Measurements from ENCODE around the gene PPIL4. TPM values are rescaled to one million over a fixed set of nuclear protein-coding genes. Genes with fewer than 3 reads are reported as not detected.

Gene PPIL4, protein sequence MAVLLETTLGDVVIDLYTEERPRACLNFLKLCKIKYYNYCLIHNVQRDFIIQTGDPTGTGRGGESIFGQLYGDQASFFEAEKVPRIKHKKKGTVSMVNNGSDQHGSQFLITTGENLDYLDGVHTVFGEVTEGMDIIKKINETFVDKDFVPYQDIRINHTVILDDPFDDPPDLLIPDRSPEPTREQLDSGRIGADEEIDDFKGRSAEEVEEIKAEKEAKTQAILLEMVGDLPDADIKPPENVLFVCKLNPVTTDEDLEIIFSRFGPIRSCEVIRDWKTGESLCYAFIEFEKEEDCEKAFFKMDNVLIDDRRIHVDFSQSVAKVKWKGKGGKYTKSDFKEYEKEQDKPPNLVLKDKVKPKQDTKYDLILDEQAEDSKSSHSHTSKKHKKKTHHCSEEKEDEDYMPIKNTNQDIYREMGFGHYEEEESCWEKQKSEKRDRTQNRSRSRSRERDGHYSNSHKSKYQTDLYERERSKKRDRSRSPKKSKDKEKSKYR
- 18.3 and 18.6 TPM in 2 replicates for total RNA-seq

DNA sequence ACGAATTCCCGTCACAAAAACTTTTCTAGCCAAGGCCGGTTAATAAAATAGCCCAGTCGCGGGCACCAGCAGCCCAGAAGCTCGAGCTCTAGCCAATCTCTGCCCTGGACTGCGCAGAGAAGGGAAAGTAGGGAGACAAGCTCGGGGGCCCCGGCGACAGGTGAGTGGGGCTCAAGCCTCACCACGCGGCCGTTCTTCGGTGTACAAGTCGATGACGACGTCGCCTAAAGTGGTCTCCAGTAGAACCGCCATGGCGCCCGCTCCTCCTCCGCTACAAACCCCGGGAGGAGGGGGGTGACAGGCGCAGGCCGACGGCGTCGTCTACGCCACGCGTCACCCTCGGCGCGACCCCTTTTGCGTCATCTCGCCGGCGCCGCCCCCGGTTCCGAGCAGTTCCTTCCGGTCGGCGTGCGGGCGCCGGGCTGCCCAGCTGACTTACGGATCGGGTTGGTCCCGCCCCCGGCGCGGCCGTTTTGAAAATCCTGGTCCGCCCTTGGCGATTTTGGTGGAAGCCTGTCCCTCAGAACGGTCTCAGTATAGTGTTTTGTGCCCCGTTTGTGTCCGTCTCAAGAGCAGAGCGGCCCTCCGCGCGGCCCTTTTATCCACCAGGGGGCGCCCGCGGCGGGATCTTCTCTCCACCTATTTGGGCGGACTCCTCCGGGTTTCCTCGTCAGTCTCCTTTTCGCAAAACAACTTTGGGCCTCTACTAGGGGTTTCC, at the start of gene PPIL4:
PPIL4 (minus strand) TSS at position 290 of the 718 bp plus-strand sequence; CDS start at position 252, 38 bp downstream.
- intact Hi-C loops (cut with micrococcal nuclease): loop anchor here (1.0 to 10.0 kb wide), 9 partner anchors 20 to 1849 kb away; partner anchors contain the start of genes GINM1, KATNA1, LATS1 and LRP11

DNA sequence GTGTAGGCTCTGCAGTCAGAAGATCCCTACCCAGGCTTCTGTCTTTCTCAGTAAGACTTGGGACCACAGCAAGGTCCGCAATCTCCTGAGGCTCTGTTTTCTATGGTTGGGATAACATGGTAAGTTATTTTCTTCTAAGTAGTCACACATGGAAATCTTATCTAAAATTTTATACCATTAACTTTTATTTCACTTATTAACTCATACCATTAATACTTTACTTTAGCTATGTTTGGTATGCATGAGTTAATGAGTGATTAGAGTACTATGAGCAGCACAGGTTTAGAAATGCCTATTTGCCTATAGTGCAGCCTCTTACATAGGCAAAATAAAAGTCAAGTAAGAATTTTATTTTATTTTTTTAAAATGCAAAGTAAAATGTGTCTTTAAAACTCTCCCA, 47.6 kb upstream of the PPIL4 start:
- intact Hi-C loops (cut with micrococcal nuclease): no loop called here

DNA sequence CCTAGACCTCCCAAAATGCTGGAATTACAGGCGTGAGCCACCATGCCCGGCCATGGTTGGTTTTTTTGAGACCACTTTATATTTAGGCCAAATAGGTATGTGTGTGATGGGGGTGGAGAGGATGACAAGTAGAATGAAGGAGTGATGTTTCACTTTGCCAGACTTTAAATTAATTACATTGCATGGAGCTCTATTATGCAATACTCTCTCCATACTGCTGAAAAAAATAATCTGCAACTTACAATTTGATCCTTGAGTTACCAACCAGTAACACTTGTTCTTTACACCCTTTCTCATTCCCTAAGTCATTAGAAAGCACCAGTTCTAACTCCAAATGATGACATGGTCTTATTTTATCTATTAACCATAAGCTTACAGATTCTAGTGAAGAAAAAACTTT, 47.1 kb upstream of the PPIL4 start:
- intact Hi-C loops (cut with micrococcal nuclease): no loop called here

DNA sequence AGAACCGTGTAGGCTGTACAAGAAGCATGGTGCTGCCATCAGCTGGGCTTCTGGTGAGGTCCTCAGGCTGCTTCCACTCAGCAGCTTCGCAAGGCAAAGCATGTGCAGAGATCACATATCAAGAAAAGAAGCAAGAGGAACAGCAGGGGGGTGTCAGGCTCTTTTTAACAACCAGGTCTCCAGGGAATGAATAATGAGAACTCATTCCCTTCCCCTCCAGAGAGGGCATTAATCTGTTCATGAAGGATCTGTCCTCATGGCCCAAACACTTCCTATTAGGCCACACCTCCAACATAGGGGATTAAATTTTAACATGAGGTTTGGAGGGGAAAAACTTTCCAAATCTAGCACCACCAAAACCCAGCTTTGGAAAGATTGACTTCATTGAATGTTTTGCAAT, 40.3 kb upstream of the PPIL4 start:
- intact Hi-C loops (cut with micrococcal nuclease): no loop called here

DNA sequence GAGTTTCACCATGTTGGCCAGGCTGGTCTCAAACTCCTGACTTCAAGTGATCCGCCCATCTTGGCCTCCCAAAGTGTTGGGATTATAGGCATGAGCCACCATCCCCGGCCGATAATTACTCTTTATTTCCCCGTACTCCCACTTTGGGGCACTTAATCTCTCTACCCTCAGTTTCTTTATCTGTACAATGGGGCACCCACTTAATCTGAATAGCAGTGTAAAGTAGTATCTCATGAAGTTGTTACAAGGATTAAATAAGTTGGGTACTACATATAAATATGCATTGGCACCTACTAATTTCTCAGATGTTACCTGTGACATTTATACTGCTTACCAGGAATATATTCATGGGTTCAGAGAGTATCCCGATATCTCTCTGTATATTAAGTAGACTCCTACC, 35.5 kb upstream of the PPIL4 start:
- intact Hi-C loops (cut with micrococcal nuclease): loop anchor here (5.0 kb wide), 1 partner anchor 41 kb away; no protein-coding TSS in a partner anchor

DNA sequence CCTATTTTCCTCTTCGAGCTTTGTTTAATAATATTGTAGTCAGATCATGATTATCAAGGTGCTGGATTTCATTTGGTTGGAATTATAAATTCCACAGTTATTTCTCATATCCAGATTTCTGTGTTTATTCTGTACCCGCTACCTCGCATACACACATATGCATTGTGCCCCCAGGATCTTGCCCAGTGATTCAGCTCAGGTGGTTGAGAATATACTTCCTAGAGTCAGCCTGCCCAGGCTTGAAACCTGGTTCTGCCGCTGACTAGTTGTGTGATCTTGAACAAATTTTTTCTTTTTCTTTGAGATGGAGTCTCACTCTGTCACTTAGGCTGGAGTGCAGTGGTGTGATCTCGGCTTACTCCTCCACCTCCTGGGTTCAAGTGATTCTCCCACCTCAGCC, 35.0 kb upstream of the PPIL4 start:
- intact Hi-C loops (cut with micrococcal nuclease): loop anchor here (5.0 kb wide), 1 partner anchor 41 kb away; no protein-coding TSS in a partner anchor

DNA sequence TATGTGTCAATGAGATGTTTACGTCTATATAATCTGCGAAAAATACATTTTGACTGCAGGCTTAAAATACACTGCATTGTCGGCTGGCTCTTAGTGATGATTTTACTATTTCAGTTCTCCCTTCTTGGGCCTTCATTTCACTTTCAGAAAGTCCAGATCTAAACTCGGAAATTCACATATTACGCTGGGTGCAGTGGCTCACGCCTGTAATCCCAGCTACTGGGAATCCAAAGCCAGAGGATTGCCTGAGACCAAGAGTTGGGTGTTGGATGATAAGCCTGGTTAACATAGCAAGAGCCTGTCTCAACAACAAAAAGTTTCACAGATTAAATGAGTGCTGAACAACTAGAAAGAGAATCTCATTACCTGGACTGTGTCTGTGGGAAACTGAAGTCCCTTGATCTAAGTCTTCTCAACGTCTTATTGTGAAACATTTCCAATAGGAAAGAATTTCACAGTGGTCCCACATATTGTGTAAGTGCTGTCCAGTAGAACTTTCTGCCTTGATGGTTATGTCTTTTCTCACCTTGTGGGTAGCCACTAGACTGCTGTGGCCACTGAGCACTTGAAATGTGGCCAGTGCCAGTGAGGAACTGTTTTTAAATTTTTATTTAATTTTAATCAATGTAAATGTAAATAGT, 22.2 kb upstream of the PPIL4 start:
- intact Hi-C loops (cut with micrococcal nuclease): loop anchor here (5.0 kb wide), 1 partner anchor 439 kb away; no protein-coding TSS in a partner anchor

DNA sequence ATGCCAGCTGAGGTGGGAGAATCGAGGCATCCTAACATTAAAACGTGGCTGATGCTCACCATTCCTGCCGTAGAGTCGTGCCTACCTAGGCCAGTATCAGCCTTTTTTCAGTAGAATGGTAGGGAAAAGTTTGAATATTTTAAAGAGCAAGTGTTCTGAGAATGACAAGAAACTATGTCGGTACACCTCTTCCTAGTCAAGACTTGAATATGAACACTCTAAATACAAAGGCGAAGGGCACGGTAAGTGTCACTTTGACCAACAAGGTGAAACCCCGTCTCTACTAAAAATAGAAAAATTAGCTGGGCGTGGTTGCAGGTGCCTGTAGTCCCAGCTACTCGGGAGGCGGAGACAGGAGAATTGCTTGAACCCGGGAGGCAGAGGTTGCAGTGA, 21.3 kb upstream of the PPIL4 start:
- intact Hi-C loops (cut with micrococcal nuclease): loop anchor here (5.0 kb wide), 1 partner anchor 440 kb away; no protein-coding TSS in a partner anchor

DNA sequence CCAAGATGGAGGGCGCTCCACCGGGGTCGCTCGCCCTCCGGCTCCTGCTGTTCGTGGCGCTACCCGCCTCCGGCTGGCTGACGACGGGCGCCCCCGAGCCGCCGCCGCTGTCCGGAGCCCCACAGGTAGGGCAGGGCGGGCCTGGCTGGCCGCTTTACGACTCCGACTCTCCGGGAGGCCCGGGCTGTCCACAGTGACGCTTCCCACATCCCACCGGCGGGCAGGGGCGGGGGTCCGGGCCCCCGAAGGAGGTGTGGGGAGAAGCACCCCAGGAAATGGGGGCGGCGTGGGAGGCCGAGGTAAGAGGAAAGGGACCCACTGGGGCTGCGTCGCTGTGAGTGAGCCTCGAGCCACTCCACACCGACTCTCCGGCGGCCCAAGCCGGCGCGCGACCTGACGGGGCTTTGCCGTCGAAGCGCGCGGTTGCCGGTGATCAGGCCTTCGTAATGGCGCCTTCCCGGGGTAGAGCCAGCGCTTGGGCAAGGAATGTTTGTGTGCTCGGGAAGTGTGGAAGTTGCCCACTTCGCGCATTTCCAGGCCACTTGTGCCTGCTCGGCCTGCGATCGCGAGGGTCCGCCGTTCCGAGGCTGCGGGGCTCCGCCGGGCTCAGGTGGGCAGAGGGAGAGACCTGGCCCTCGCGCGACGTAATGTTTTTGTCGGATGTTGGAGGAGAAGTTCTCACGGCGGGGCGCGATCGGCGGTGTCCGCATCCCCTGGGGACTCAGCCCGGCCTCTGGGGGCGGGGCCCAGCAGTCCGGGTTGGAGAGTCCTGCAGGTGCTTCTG, 20.8 kb upstream of the PPIL4 start:
- intact Hi-C loops (cut with micrococcal nuclease): loop anchor here (1.0 to 5.0 kb wide), 7 partner anchors 20 to 441 kb away; partner anchors contain the start of genes KATNA1, LATS1, LRP11 and NUP43

DNA sequence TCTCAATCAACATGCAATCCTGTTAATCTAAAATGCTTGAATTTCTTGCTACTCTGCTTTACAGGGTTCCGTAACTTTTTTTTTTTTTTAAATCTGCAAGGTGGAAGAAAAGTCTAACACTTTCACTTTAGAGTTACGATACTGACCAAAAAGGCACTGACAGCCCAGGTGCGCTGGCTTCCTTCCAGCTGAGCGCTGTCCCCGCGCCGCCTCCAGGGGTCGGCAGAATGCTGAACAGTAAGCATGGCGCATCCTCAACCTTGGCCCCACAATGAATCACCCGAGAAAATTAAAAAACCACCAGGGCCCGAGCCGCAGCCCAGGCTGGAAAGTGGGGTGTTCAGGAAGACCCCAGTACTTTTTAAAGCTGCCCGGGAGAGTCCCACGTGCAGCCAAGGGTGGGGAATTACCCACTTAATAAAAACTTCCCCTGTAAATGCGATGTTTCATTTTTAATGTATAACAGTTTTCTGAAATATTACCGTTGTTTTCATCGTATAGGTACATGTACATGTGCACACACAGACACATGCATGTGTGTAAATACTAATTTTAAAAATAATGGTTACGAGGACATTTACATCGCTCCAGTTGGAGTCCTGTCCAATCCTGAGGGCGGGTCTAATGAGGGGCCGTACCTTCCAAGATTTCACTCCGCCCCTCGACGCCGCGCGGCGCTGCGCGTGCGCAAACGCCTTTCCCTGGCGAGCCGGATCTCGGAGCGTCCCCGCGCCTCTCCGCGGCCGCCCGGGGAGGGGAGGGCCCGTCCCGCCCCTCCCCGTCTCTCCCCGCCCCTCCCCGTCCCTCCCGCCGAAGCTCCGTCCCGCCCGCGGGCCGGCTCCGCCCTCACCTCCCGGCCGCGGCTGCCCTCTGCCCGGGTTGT, 19.9 kb upstream of the PPIL4 start, which contains the start of gene GINM1:
GINM1 (plus strand) TSS at position 849 of the 883 bp plus-strand sequence. CDS start 40 bp downstream, outside the sequence.
- intact Hi-C loops (cut with micrococcal nuclease): loop anchor here (1.0 to 5.0 kb wide), 7 partner anchors 19 to 442 kb away; partner anchors contain the start of genes KATNA1, LATS1, LRP11 and NUP43

DNA sequence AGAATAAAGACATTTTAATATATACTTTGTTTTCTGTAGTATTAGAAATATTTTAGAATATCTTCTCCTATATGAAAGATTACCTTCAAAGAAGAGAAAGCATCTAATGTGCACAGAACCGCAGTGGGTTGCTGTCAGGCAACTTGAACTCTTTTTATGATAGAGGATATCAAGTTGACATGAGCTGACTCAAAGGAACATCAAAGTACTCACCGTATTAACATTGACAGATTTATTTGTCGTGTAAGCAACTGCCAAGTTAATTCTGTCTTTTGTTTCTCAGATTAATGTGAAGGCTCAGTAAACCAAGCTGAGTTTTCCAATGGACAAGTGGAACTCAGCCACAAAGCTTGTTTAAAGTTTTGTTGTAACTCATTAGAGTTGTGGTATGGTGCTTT, 18.1 kb upstream of the PPIL4 start:
- intact Hi-C loops (cut with micrococcal nuclease): no loop called here

DNA sequence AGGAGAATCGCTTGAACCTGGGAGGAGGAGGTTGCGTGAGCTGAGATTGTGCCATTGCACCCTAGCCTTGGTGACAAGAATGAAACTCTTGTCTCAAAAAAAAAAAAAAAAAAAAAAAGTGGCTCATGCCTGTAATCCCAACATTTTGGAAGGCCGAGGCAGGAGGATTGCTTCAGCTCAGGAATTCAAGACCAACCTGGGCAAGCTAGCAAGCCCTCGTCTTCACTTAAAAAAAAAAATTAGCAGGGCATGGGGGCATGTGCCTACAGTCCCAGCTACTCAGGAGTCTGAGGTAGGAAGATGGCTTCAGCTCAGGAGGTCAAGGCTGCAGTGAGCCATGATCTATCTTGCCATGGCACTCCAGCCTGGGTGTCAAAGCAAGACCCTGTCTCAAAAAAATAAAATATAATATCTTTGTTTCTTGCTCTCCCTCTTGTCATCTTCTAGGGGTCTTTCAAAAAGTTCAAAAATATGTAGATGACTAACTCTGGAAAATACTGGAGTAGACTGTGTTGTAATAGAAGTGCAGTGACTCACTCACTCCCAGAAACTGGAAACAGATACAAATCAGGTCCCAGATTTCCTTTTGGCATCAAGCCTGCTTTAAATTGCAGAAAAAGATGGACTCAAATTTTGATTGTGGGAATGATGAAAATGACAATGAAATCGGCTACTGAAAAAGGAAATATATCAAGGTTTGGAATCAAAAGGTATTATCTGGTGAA, 17.5 kb upstream of the PPIL4 start:
- intact Hi-C loops (cut with micrococcal nuclease): no loop called here

DNA sequence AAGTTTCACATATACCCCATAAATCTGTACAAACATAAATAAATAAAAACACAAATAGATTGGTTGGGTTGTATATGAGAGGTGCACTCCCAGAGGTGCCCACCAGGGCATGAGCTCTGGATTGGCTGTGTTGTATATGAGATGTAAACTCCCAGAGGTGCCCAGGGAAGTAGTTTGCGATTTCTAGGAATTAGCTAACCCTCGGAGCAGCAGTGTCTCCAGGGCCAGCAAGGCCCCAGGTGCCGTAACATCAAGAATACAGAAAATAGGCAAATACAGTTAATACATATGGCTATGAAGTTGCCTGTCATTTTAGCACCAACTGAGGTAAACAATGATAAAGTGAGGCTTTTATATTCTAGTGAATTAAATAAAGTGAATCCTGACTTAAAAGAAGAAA, 14.9 kb upstream of the PPIL4 start:
- intact Hi-C loops (cut with micrococcal nuclease): no loop called here

DNA sequence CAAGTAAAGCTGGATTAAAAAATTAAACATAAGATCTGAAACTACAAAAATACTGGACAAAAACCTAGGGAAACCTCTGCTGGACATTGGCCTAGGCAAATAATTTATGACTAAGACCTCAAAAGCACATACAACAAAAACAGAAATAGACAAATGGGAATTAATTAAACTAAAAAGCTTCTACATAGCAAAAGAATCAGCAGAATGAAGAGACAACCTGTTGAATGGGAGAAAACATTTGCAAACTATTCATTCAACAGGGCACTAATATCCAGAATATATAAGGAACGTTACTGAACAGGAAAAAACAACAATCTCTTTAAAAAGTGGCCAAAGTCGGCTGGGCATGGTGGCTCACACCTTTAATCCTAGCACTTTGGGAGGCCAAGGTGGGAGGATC, 13.5 kb upstream of the PPIL4 start:
- intact Hi-C loops (cut with micrococcal nuclease): no loop called here

DNA sequence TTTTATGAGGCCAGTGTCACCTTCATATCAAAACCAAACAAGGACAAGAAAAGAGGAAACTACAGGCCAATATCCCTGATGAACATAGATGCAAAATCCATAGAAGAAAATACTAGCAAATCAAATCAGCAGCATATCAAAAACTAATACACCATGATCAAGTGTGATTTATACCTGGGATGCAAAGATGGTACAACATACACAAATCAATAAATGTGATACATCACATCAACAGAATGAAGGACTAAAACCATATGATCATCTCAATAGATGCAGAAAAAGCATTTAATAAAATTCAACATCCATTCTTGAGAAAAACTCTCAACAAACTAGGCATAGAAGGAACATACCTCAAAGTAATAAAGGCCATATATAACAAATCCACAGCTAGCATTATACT, 12.2 kb upstream of the PPIL4 start:
- intact Hi-C loops (cut with micrococcal nuclease): no loop called here

DNA sequence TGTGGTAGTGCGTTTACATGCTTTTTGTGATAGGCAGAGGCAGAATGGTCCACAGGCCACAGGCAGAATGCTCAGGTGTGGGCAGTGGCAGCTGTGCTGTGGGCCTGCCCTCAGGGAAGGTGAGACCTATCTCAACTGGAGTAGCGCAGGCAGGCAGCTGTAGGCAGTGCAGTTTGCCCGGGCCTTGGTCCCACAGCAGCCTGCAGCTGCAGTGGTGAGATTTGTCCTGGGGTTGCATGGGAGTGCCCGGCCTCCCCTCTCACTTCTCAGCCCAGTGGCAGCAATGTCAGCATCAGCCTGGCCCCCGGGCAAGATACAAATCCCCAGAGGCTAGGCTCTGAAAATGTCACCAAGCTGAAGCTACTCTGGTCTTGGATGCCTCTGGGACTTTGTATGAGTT, 6.1 kb upstream of the PPIL4 start:
- intact Hi-C loops (cut with micrococcal nuclease): no loop called here

DNA sequence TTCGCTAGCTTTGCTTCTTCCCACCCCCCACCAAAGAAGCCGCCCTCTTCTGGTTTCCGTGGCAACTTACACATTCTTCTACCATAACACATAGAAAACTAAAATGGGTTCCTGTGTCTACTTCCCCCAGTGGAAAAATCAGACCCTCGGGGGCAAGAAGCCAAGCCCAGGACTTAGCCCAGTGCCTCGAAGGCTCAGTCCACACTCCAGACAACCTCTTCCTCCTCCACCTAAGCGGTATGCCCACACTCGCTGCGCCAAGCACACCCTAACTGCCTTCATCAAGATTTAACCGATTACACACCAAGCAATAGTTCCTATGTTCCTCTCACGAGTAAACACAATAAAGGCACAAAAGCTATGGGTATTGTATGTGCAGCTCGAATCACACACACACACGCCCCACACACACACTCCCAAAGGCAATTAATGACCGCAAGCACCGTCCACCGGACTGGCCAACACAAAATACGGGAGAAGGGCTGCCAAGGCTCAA, 537 bp downstream of the PPIL4 start:
- intact Hi-C loops (cut with micrococcal nuclease): loop anchor here (2.0 to 10.0 kb wide), 3 partner anchors 61 to 1849 kb away; partner anchors contain the start of genes ZBTB2 and ZC3H12D

DNA sequence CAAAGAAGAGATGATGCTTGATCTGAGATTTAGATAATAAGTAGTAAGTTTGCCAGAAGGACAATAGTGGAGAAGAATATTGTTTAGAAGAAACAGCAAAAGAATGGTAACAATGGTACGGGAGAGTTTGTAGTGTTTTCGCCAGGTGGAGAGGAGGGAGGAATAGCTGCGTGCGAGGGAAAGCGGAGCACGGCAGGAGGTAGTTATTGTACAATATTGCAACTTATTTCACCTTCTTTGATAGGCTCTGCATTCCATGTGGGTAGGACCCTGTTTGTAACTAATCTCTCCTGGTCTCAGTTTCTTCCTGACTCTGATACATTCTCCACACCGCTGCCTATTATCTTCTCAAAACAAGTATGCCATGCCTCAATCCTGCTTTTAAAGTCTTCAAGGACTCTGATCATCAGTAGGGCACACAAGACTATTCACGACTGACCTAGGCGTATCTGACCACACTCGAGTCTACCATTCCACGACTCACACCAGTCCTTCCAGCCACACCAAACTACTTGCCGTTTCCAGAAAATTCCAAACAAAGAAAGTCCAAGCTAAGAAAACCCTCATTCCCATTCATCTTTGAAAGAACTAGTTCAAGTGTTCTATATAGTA, 1.1 kb downstream of the PPIL4 start:
- intact Hi-C loops (cut with micrococcal nuclease): loop anchor here (2.0 to 10.0 kb wide), 3 partner anchors 60 to 1850 kb away; partner anchors contain the start of genes ZBTB2 and ZC3H12D
